ENCODE results near the gene CRYBA4.

DNA sequence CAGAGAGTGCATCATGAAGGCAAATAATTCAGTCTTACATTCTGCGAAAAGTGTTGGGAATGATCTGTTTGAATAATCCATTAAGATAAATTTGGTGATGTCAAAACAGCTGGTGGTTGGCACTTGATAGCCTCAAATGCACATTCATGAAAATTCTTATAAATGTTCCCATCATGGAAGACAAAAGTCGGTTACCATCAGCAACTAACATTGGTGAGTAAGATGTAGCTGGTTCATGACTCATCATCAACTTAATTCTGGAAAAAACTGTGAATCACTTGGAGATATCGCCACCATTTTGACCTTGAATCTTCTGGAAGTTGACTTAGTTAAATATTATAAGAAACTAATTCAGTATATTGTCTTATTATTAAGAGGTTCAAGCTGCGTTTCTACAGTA, 15.2 kb upstream of the CRYBA4 start:
- TF ChIP-seq, protein P1, sequence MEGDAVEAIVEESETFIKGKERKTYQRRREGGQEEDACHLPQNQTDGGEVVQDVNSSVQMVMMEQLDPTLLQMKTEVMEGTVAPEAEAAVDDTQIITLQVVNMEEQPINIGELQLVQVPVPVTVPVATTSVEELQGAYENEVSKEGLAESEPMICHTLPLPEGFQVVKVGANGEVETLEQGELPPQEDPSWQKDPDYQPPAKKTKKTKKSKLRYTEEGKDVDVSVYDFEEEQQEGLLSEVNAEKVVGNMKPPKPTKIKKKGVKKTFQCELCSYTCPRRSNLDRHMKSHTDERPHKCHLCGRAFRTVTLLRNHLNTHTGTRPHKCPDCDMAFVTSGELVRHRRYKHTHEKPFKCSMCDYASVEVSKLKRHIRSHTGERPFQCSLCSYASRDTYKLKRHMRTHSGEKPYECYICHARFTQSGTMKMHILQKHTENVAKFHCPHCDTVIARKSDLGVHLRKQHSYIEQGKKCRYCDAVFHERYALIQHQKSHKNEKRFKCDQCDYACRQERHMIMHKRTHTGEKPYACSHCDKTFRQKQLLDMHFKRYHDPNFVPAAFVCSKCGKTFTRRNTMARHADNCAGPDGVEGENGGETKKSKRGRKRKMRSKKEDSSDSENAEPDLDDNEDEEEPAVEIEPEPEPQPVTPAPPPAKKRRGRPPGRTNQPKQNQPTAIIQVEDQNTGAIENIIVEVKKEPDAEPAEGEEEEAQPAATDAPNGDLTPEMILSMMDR (IDR thresholded peaks at IDR 0.05 in 4 of 5, conservative IDR thresholded peaks at IDR 0.05 in 1 of 5), result no peak
- TF ChIP-seq POLR2A (IDR thresholded peaks at IDR 0.05), result no peak
